ENCODE results near the gene LYRM4.

DNA sequence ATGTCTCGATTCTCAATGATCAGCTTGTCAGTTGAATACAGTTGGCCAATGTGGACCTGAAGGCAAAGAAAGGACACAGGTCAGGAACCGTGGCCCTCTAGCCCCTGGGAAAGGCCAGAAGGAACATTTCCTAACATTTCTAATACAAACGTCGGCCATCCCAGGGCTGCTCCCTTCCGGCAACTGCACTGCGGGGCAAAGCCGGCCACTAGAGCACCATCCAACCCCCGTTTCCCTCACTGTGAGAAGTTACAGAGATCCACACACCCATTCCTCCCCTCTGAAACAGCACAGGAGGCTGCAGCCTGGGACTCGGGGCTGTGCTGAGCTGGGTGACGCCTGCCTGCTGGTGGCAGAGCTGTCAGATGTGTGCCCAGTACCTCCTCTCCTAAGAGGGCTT lies 151.3 kb downstream of the LYRM4 start:
- TF ChIP-seq, protein P1, sequence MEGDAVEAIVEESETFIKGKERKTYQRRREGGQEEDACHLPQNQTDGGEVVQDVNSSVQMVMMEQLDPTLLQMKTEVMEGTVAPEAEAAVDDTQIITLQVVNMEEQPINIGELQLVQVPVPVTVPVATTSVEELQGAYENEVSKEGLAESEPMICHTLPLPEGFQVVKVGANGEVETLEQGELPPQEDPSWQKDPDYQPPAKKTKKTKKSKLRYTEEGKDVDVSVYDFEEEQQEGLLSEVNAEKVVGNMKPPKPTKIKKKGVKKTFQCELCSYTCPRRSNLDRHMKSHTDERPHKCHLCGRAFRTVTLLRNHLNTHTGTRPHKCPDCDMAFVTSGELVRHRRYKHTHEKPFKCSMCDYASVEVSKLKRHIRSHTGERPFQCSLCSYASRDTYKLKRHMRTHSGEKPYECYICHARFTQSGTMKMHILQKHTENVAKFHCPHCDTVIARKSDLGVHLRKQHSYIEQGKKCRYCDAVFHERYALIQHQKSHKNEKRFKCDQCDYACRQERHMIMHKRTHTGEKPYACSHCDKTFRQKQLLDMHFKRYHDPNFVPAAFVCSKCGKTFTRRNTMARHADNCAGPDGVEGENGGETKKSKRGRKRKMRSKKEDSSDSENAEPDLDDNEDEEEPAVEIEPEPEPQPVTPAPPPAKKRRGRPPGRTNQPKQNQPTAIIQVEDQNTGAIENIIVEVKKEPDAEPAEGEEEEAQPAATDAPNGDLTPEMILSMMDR (optimal IDR thresholded peaks at IDR 0.05 in 1 of 3, IDR thresholded peaks at IDR 0.05 in 1 of 3, conservative IDR thresholded peaks at IDR 0.05 in 1 of 3; ENCODE audit: extremely low read depth in 1 of 3, insufficient read depth in 2 of 3, low read length in 3 of 3): no peak
- no peak for TF ChIP-seq EZH2 (IDR thresholded peaks at IDR 0.05; ENCODE audit: low read length)
